ENCODE measurements around the gene CGB3.
"Not testable (repeated sequence)": the region's sequence is repeated elsewhere in the genome, so short reads cannot be mapped to it uniquely, and the experiment has no call there.

CGB3 gene

DNA sequence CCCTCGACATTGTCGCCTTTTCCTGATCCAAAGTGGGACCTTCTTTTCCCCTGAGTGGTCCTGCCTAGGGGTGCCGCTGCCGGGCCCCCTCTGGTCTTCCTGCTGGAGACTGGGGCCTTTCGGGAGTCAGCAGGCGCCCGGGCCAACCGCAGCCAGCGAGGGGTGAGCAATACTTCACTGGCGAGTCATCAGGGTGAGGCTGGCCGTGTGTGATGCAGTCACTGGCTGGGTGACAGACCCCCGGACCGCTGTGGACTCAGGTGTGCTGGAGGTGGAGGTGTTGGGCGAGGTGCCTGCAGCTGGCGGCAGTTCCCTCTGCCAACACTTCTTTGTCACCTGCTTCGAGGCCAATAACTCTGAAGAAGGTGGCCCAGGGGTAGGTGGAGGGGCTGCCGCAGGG is 18.0 kb upstream of the CGB3 start:
- no peak for DNase-seq

DNA sequence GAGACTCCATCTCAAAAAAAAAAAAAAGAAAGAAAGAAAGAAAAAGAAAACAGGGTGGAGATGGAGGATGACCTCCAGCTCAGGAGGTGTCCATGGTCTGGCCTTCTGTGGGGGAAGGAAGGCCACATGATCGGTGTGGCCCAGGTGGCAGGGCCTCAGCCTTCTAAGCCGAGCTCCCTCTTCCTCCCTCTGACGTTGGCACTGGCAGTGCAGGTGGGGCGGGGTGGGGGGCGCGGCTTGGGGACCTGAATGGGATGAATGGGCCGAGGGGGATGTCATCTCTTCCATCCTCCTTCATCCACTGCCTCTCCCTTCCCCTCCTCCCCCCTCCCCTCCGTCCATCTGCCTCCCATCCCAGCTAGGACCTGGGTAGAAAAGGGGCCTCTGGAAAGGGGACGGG is 15.6 kb upstream of the CGB3 start:
- not testable (repeated sequence) for DNase-seq

DNA sequence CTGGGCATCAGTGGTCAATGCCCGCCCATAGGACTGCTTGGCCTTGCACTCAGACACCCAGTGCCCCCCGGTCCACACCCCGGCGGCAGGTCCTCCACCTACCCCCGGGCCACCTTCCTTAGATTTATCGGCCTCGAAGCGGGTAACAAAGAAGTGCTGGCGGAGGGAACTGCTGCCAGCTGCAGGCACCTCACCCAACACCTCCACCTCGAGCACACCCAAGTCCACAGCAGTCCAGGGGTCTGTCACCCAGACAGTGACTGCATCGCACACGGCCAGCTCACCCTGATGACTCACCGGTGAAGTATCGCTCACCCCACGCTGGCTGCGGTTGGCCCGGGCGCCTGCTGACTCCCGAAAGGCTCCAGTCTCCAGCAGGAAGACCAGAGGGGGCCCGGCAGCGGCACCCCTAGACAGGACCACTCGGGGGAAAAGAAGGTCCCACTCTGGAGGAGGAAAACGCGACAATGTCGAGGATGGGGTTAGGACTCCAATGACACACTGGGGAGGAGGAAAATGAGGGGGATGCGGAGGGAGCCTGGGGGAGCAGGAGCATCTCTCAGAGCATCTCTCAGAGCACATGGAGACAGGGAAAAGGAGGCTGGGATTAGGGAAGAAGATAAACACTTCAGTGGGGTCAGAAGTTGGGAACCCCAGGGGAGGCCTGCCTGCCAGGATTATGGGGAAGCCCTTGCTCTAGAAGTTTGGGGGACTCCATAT is 14.6 kb upstream of the CGB3 start:
- DNase-seq, result not testable (repeated sequence)

DNA sequence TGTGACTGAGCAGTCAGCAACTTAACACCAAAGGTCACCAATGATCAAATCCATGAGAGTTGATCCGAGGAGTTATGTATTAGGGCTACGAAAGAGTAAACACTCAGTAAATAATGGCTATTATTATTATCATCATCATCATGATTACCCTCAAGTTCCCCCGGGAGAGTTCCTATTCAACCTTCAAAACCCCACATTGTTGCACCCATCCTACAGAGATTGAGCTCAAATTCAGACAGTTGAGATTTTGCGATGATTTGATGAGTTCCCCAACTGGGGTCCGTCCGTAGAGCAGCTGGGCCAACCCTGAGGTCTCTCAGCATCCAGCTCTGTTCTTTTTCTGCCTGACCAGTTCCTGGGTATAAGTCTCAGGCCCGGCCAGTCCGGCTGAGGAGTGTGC is 14.0 kb upstream of the CGB3 start:
- DNase-seq, result not testable (repeated sequence)

DNA sequence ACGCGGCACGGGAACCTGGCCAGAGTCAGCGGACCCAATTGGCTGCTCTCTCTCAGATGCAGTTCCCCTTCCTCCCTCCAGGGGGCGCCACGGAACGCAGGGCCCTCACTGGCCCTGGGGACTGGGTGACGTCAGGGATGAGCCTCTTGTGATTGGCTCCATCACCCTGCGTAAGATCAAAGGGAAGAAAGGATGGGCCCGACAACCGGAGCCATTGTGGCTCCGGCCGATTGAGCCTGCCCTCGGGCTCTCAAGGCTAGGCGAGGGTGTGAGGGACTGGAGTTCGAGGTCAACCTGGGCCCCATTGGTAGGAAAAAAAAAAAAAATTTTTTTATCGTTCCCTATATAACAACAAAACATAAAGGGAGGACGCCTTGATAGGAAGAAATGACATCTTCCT is 12.7 kb upstream of the CGB3 start, which contains the start of gene CGB1:
TSS of gene CGB1 (minus strand) at position 81 of the 400 bp plus-strand sequence. CDS start 184 bp downstream, outside the sequence.
- DNase-seq, result peak in 1 of 2 experiments; percentile 40

DNA sequence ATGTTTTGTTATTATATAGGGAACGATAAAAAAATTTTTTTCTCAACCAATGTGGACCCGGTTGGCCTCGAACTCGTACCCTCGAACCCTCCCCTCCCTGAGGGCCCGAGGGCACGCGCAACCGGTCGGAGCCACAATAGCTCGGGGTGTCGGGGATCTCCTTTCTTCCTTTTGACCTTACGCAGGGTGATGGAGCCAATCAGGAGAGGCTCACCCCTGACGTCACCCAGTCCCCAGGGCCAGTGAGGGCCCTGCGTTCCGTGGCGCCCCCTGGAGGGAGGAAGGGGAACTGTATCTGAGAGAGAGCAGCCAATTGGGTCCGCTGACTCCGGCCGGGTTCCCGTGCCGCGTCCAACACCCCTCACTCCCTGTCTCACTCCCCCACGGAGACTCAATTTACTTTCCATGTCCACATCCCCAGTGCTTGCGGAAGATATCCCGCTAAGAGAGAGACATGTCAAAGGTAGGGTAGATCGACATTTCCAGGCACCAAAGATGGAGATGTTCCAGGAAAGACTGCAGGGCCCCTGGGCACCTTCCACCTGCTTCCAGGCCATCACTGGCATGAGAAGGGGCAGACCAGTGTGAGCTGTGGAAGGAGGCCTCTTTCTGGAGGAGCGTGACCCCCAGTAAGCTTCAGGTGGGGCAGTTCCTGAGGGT is 7.6 kb upstream of the CGB3 start, which contains the start of gene CGB2:
TSS of gene CGB2 (plus strand) at position 249 of the 660 bp plus-strand sequence. CDS start at position 455, 206 bp downstream.
- DNase-seq, result peak in 1 of 2 experiments; percentile 20

DNA sequence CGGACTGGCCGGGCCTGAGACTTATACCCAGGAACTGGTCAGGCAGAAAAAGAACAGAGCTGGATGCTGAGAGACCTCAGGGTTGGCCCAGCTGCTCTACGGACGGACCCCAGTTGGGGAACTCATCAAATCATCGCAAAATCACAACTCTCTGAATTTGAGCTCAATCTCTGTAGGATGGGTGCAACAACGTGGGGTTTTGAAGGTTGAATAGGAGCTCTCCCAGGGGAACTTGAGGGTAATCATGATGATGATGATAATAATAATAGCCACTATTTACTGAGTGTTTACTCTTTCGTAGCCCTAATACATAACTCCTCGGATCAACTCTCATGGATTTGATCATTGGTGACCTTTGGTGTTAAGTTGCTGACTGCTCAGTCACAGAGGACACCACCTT is 6.2 kb upstream of the CGB3 start:
- not testable (repeated sequence) for DNase-seq

DNA sequence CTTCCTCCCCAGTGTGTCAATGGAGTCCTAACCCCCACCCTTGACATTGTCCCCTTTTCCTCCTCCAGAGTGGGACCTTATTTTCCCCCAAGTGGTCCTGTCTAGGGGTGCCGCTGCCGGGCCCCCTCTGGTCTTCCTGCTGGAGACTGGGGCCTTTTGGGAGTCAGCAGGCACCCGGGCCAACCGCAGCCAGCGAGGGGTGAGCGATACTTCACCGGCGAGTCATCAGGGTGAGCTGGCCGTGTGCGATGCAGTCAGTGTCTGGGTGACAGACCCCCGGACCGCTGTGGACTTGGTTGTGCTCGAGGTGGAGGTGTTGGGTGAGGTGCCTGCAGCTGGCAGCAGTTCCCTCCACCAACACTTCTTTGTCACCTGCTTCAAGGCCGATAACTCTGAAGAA is 5.6 kb upstream of the CGB3 start:
- not testable (repeated sequence) for DNase-seq

DNA sequence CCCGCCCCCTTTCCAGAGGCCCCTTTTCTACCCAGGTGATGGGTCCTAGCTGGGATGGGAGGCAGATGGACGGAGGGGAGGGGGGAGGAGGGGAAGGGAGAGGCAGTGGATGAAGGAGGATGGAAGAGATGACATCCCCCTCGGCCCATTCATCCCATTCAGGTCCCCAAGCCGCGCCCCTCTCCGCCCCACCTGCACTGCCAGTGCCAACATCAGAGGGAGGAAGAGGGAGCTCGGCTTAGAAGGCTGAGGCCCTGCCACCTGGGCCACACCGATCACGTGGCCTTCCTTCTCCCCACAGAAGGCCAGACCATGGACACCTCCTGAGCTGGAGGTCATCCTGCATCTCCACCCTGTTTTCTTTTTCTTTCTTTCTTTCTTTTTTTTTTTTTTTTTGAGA is 4.6 kb upstream of the CGB3 start:
- not testable (repeated sequence) for DNase-seq

DNA sequence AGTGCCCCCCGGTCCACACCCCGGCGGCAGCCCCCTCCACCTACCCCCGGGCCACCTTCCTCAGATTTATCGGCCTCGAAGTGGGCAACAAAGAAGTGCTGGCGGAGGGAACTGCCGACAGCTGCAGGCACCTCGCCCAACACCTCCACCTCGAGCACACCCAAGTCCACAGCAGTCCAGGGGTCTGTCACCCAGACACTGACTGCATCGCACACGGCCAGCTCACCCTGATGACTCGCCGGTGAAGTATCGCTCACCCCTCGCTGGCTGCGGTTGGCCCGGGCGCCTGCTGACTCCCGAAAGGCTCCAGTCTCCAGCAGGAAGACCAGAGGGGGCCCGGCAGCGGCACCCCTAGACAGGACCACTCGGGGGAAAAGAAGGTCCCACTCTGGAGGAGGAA is 1.5 kb upstream of the CGB3 start:
- not testable (repeated sequence) for DNase-seq

DNA sequence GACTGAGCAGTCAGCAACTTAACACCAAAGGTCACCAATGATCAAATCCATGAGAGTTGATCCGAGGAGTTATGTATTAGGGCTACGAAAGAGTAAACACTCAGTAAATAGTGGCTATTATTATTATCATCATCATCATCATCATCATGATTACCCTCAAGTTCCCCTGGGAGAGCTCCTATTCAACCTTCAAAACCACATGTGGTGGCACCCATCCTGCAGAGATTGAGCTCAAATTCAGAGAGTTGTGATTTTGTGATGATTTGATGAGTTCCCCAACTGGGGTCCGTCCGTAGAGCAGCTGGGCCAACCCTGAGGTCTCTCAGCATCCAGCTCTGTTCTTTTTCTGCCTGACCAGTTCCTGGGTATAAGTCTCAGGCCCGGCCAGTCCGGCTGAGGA is 955 bp upstream of the CGB3 start:
- not testable (repeated sequence) for DNase-seq

DNA sequence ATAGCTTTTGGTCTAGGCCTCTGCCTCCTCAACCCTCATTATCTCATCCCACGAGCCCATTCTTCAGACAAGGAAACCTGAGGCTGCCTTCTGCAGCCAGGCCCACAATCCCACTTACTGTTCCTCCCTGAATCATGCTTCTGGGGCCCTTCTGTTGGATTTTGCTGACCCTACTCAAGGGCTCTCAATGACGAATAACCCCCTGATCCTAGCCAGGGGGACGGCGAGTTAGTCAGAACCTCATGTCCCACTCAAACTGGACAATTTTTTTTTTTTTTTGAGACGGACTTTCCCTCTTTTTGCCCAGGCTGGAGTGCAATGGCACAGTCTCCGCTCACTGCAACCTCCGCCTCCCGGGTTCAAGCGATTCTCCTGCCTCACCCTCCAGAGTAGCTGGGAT is 2.0 kb downstream of the CGB3 start:
- DNase-seq, result no peak

DNA sequence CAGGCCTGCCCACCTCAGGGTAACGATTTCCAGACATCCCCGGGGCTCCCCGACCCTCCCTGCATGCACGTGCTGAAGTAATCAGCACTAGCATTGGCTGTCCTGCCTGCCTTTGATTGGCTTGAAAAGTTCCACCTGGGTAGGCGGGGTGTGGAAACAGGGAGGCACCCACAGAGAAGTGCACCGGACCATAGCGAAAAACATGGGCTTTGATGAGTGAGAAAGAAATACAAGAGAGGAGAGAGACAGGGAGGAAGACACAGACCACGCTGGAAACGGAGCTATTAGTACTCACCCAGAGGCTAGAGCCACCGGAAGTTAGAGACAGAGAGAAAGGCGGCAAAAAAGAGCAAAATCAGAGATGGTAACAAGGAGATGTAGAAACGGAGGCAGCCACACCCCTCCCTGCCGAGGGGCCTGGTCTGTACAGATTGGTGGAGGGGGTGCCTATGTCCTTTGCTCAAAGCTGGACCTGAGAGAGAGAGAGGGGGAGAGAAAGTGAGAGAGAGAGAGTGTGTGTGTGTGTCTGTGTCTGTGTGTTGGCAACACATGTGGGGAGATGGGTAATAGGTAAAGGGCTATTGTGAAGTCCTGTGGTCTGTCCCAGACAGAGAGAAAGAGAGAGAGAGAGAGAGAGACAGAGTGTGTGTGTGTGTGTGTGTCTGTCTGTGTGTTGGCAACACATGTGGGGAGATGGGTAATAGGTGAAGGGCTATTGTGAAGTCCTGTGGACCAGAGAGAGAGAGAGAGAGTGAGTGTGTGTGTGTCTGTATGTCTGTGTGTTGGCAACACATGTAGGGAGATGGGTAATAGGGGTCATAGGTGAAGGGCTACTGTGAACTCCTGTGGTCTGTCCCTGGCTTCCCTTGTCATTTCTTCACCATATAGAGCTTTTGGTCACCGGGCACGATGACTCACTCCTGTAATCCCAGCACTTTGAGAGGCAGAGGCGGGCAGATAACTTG is 2.9 kb downstream of the CGB3 start:
- no peak for DNase-seq

DNA sequence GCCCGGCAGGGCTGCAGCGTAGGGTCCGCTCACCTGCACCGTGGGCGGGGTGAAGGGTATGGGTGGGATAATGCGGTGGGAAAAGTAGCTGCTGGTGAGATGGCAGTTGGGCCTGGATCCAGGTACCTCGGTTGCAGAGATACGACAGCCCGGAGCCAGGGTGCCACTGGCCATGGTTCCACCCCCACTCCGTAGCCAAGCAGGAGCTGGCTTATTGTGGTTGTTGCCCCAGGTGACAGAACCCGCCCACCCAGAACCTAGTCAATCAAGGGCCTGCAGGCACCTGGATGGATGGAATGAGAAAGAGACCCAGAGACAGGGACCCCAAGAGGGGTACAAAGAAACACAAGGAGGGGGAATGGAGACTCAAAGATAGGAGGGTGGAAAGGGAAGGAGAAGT is 3.8 kb downstream of the CGB3 start:
- no peak for DNase-seq

DNA sequence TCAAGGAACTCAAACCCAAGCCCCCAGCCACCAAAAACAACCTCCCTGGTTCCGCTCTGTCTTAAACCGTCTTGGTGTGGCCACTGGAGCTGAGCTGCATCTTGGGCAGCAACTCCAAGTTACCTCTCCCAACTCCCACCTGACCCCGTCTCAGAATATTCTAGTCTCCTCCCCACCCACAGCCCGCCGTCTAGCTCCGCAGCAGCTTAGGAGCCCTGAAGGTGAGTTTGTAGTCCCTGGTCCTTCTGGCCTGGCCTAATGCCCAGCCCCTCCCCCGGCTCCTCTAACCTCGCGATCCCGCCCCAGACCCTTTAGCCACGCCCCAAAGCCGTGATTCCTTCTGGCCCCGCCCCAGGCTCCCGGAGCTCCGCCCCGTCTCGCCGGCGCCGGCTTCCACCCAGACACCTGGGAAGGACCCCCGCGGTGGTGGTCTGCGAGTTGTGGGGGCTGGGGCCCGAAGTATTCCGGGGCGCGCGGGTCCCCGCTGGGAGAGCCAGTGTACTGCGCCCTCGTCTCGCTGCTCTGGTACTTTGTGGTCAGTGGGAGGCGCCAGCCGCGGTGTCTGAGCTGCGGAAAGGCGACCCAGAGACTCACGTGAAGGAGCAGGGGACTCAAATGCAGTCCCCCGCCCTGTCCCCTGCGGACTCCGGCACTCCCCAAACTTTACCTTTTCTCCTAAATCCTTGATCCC is 4.7 kb downstream of the CGB3 start:
- peak in 1 of 2 experiments; percentile 61 for DNase-seq

DNA sequence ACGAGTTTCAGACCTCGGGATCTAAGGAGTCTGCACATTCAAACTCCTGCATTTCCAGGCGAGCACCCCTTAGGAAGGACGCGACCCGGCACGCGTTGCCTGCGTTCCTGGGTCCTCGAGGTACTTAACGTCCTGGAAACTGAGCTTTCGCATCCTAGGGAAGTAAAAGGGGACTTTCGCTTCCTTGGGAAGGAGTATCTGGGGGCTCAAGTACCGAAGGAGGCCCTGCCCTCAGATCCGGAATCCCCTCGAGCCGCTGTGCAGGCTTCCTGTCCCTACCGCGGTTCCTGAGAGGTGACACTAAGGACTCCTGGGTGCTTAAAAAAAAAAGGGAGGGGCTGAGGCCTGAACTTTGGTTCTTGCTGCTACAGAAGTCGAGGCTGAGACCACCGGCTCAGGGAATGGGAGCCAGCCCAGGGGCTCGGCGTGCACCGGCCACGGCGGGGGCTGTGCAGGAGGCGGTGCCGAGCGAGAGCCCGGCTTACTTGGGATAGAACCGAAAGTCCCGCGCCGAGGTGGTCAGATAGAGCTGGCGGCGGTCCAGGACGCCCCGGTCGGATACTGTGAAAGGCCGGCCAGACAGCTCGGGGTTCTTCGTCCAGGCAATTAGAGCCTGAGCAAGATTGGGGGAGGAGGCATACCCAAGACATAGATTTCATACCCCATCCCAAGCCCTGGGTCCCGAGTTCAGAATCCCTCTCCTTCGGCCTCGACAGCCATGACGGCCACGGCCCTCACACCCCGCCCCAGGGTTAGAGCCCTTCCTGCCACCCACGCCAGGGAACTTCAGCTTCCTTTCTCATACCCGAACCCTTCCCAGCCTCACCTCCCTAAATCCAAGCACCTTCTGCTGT is 5.5 kb downstream of the CGB3 start:
- not testable (repeated sequence) for DNase-seq

DNA sequence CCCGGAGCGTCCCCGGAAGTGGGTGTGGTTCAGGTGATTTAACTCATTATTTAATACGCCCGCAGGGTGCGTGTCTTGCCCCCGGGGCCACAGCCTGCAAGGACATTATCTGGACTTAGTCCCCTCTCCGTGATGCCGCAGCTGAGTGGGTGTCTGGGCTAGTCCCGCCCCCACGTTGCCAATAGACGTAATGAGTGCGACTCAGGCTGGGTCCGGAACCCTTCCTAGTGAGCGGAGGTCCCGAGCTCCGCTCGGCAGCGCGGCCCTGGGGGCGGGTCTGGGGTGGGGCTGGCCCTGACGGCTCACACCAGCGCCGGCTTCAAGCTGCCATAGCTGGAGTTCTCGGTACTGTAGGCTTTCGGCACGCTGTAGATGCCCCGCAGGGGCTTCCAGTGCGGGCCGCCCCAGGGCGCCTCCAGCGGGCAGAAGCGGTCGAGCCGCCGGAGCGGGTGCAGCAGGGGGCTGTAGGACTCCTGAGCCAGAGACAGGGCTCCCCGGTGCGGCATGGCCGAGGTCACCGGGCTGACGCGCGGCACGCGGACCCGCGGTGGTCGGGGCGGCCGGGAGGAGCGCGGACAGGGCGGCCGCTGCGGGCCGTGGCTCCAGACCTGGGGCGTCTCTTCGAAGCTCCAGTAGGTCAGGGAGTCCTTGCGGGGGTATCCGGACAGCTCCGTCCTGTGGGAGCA is 6.3 kb downstream of the CGB3 start:
- peak in 1 of 2 experiments; percentile 25 for DNase-seq

DNA sequence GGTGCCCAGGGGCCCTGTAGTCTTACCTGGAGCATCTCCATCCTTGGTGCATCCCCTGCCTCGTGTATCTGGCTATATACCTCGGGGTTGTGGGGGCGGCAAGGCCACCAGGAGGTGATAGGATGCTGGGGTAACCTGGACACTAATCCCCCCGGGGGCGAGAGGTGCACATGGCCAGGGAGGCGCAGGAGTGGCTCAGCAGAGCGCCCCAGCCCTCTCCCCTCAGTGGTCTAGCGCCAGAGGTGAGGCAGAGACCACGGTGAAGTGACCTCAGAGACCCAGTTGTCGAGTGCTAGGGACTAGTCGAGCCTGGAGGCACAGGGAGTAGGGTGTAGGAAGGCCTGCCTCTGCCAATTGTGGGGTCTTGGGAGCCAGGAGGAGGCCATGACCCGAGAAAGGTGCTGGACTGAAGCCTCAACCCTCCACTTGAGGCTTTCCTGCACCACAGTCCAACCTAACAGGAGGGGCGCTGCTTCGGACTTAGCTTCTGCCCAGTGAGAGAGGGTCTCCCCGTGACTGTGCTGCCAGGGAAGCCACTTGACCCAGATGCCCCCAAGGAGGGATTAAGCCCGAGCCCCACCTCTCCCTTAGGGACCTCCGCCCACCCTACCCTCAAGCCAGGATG is 7.0 kb downstream of the CGB3 start, which contains the start of gene LHB:
TSS of gene LHB (minus strand) at position 51 of the 625 bp plus-strand sequence. CDS start at position 41, 10 bp downstream.
- DNase-seq, result no peak

DNA sequence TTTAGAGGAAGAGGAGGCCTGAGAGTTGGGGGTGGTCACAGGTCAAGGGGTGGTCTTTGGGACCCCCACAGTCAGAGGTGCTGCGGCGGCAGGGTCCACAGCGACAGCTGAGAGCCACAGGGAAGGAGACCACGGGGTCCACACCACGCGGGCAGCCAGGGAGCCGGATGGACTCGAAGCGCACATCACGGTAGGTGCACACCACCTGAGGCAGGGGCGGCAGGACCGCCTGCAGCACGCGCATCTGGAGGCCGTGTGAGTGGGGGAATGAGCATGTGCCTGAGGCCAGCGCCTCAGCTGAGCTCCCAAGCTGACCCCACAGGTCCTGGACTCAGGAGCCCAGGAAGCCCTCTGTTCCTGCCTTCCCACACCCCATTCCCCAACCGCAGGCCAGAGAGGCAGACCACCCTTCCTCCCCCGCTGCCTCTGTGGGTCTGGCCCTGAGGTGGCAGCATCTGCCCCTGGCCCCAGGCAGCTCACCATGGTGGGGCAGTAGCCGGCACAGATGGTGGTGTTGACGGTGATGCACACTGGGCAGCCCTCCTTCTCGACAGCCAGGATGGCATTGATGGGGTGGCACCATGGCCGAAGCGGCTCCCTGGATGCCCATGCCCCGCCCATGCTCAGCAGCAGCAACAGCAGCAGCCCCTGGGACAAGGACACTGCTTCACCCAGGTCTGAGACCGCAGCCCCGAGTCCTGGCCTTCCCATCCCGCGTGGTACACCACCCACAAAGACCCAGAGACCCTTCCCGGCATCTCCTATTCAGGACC is 7.9 kb downstream of the CGB3 start:
- no peak for DNase-seq
